Calu3 (cell line): ENCODE measurements around the gene OFD1. TPM values are rescaled to one million over a fixed set of nuclear protein-coding genes. Genes with fewer than 3 reads are reported as not detected.

Experiments
- BruUV-seq: library from RNA; stranded (reverse); fragments of 400-500 nt; replicated peaks from 2 replicates; lab custom pipeline; 2021; lab: Mats Ljungman, UMichigan
- CTCF ChIA-PET: fragments of 300-600 bp; sonication (Branson Sonifier 250); formaldehyde crosslinking; loops from one replicate; lab custom pipeline; 2022; ENCODE audit warnings: antibody characterized with exemption; lab: Charles Lee
- DNase-seq: peaks from one replicate; pipeline ENCODE4 v3.0.0; 2022
- H3K27ac Mint-ChIP-seq: one replicate; pipeline ENCODE4 v1.8.0; 2022; ENCODE audit warnings: mixed read lengths; ENCODE audit not compliant: unreplicated experiment
- H3K27me3 Mint-ChIP-seq: one replicate; pipeline ENCODE4 v1.8.0; 2022; ENCODE audit warnings: mixed read lengths; ENCODE audit not compliant: unreplicated experiment
- H3K36me3 Mint-ChIP-seq: one replicate; pipeline ENCODE4 v1.8.0; 2022; ENCODE audit warnings: mild to moderate bottlenecking, moderate library complexity, mixed read lengths; ENCODE audit not compliant: insufficient read depth, unreplicated experiment
- H3K4me1 Mint-ChIP-seq: one replicate; pipeline ENCODE4 v1.8.0; 2022; ENCODE audit warnings: mild to moderate bottlenecking, low read depth, mixed read lengths; ENCODE audit not compliant: unreplicated experiment
- H3K4me3 Mint-ChIP-seq: one replicate; pipeline ENCODE4 v1.8.0; 2022; ENCODE audit warnings: mild to moderate bottlenecking, low read depth, moderate library complexity, mixed read lengths; ENCODE audit not compliant: unreplicated experiment
- H3K9me3 Mint-ChIP-seq: one replicate; pipeline ENCODE4 v1.8.0; 2022; ENCODE audit warnings: low read depth, mixed read lengths; ENCODE audit not compliant: unreplicated experiment
- intact Hi-C: fragments of 100-400 bp; cut with micrococcal nuclease; formaldehyde crosslinking; loops from one replicate; pipeline ENCODE4 v1.10.0; 2022; ENCODE audit not compliant: unreplicated experiment
- total RNA-seq: library from RNA; stranded (reverse); gene quantifications from 2 replicates; pipeline ENCODE4 v1.2.3, GENCODE V29; 2022
- TF ChIP-seq, protein P1 (sequence below): fragments of 200-600 bp; IDR thresholded peaks from one replicate; pipeline ENCODE4 v1.8.0; 2022; ENCODE audit warnings: antibody characterized with exemption; ENCODE audit not compliant: unreplicated experiment

Gene OFD1
- total RNA-seq, 1 experiment from 2014 or later, result 46.4 TPM

- CTCF ChIA-PET, result no interaction called here
- Mint-ChIP-seq H3K27me3 (no peaks in the 10 kb centered on the region), H3K4me3 (no peak overlapping the region), H3K9me3 (no peaks in the 10 kb centered on the region), H3K27ac (no peak overlapping the region), H3K36me3 (peaks cover 4% of the 10 kb centered on the region), H3K4me1 (no peaks in the 10 kb centered on the region)
- TF ChIP-seq, protein P1, sequence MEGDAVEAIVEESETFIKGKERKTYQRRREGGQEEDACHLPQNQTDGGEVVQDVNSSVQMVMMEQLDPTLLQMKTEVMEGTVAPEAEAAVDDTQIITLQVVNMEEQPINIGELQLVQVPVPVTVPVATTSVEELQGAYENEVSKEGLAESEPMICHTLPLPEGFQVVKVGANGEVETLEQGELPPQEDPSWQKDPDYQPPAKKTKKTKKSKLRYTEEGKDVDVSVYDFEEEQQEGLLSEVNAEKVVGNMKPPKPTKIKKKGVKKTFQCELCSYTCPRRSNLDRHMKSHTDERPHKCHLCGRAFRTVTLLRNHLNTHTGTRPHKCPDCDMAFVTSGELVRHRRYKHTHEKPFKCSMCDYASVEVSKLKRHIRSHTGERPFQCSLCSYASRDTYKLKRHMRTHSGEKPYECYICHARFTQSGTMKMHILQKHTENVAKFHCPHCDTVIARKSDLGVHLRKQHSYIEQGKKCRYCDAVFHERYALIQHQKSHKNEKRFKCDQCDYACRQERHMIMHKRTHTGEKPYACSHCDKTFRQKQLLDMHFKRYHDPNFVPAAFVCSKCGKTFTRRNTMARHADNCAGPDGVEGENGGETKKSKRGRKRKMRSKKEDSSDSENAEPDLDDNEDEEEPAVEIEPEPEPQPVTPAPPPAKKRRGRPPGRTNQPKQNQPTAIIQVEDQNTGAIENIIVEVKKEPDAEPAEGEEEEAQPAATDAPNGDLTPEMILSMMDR, result no peak
- BruUV-seq, result no TSS peak
- intact Hi-C loops, result no loop called here
- DNase-seq, result no peak
Measured at GRCh38 chrX:13798184-13798583, 63.6 kb downstream of the OFD1 start.

- Mint-ChIP-seq H3K27ac (no peak overlapping the region), H3K4me3 (no peak overlapping the region), H3K27me3 (no peaks in the 10 kb centered on the region), H3K9me3 (no peaks in the 10 kb centered on the region), H3K4me1 (no peaks in the 10 kb centered on the region), H3K36me3 (peaks cover 2% of the 10 kb centered on the region)
- no peak for DNase-seq
- TF ChIP-seq, protein P1, result no peak
- CTCF ChIA-PET, result no interaction called here
- BruUV-seq, result no TSS peak
- intact Hi-C loops, result no loop called here
Measured at GRCh38 chrX:13803116-13803515, 68.6 kb downstream of the OFD1 start.

DNA sequence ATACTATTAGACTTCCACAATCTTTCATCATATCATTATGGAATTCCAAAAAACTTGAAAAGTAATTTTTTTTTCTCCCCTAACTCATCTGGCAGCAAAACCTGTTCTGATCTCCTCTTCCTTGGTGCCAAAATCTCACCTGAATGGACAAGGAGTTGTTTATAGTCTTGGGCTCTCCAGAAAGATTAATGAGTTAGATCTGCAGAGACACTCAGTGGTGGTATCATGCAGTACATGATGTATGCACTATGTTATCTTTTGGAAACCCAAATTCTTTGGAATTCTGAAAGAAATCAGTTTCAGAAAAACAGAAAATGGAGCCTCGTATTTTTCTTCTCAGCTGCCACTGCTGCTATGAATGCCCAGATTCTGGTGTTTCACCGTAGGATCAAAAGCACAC, 70.7 kb downstream of the OFD1 start:
- CTCF ChIA-PET, result no interaction called here
- no peak overlapping the region for H3K27ac Mint-ChIP-seq
- H3K27me3 Mint-ChIP-seq, result no peaks in the 10 kb centered on the region
- TF ChIP-seq, protein P1, result no peak
- intact Hi-C loops, result no loop called here
- H3K9me3 Mint-ChIP-seq, result no peaks in the 10 kb centered on the region
- no peaks in the 10 kb centered on the region for H3K4me1 Mint-ChIP-seq
- no peak overlapping the region for H3K4me3 Mint-ChIP-seq
- DNase-seq, result no peak
- H3K36me3 Mint-ChIP-seq, result no peaks in the 10 kb centered on the region
- no TSS peak for BruUV-seq

GRCh38 chrX:13808293-13808692, 73.7 kb downstream of the OFD1 start:
- CTCF ChIA-PET, result no interaction called here
- DNase-seq, result no peak
- H3K27me3 Mint-ChIP-seq, result no peaks in the 10 kb centered on the region
- H3K27ac Mint-ChIP-seq, result no peak overlapping the region
- no peaks in the 10 kb centered on the region for H3K9me3 Mint-ChIP-seq
- no peaks in the 10 kb centered on the region for H3K36me3 Mint-ChIP-seq
- no peaks in the 10 kb centered on the region for H3K4me1 Mint-ChIP-seq
- no peak overlapping the region for H3K4me3 Mint-ChIP-seq
- no TSS peak for BruUV-seq
- TF ChIP-seq, protein P1, result no peak
- intact Hi-C loops, result no loop called here
